Stimulated activated effector memory CD8-positive, alpha-beta T cell treated with anti-CD3 and anti-CD28 coated beads, Interleukin-12 subunit alpha, Interleukin-12 subunit beta, amount 100 ng/mL, for 72 hours (primary cell): ENCODE results near the gene DHDH.
"Not testable (repeated sequence)": the region's sequence is repeated elsewhere in the genome, so short reads cannot be mapped to it uniquely, and the experiment has no call there.

ENCODE experiments used
- ATAC-seq: fragments of 150-1000 bp; cut with Tn5 transposase; 2 replicates; pipeline ENCODE4 v1.10.0; 2021
- DNase-seq, 2 donors: peaks; one replicate each; pipeline ENCODE4 v3.0.0; 2021 to 2022; ENCODE audit warnings: low spot score in 2 of 2
- H3K27ac Mint-ChIP-seq: one replicate; pipeline ENCODE4 v1.8.0; 2022; ENCODE audit warnings: mild to moderate bottlenecking, mixed read lengths
- H3K36me3 Mint-ChIP-seq: one replicate; pipeline ENCODE4 v1.8.0; 2022; ENCODE audit warnings: mild to moderate bottlenecking, mixed read lengths
- H3K4me1 Mint-ChIP-seq: one replicate; pipeline ENCODE4 v1.8.0; 2022; ENCODE audit warnings: mixed read lengths
- H3K4me3 Mint-ChIP-seq: one replicate; pipeline ENCODE4 v1.8.0; 2022; ENCODE audit warnings: mild to moderate bottlenecking, mixed read lengths
- H3K9me3 Mint-ChIP-seq: one replicate; pipeline ENCODE4 v1.8.0; 2022; ENCODE audit warnings: mixed read lengths

Gene DHDH

DNA sequence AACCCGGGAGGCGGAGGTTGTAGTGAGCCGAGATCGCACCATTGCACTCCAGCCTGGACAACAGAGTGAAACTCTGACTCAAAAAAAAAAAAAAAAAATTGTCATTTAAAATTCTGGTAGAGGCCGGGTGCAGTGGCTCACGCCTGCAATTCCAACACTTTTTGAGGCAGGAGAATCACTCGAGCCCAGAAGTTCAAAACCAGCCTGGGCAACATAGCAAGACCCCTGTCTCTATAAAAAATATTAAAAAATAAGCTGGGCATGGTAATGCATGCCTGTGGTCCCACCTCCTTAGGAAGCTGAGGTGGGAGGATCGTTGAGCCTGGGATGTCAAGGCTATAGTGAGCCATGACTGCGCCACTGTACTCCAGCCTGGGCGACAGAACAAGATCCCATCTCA lies 27.2 kb upstream of the DHDH start:
- DNase-seq, result no peak
- peaks cover 93% of the 10 kb centered on the region for H3K36me3 Mint-ChIP-seq
- no peak for ATAC-seq
- no peaks in the 10 kb centered on the region for H3K9me3 Mint-ChIP-seq
- H3K4me1 Mint-ChIP-seq, result peaks cover 15% of the 10 kb centered on the region
- H3K4me3 Mint-ChIP-seq, result no peak overlapping the region
- no peak overlapping the region for H3K27ac Mint-ChIP-seq

DNA sequence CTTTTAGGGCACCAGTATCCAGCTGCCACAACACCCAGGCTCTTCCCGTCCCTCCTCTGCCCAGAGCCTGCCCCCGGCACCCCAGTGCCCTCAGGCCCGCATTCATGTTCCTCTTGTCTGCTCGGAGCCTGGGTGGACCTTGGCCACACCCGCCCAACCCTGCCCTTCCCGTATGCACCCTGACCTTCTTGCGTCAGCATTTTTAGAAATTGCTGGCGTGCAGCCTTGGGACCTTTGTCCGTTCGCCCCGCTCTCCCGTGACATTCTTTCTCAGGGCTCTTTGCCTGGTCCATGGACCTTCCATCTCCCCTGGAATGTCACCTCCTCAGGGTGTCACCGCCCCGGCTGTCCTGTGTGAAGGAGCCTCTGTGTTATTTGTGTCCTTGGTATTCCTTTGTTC lies 25.8 kb upstream of the DHDH start:
- H3K36me3 Mint-ChIP-seq, result peaks cover 95% of the 10 kb centered on the region
- ATAC-seq (no peak), DNase-seq (no peak)
- no peak overlapping the region for H3K4me3 Mint-ChIP-seq
- H3K27ac Mint-ChIP-seq, result no peak overlapping the region
- no peaks in the 10 kb centered on the region for H3K9me3 Mint-ChIP-seq
- H3K4me1 Mint-ChIP-seq, result peaks cover 2% of the 10 kb centered on the region

DNA sequence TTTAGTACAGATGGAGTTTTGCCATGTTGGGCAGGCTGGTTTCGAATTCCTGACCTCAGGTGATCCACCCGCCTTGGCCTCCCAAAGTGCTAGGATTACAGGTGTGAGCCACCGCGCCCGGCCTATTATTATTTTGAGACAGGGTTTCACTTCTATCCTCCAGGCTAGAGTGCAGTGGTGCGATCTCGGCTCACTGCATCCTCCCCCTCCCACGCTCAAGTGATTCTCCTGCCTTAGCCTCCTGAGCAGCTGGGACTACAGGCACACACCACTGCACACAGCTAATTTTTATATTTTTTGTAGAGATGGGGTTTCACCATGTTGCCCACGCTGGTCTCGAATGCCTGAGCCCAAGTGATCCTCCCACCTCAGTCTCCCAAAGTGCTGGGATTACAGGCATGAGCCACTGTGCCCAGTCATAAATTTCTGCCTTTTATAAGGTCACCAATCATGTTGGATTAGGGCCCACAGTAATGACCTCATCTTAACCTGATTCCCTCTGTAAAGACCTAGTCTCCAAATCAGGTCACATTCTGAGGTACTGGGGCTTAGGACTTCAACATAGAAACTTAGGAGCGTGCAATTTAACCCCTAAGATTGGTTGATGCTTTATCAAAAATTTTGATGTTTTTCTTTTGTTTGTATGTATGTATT lies 23.9 kb upstream of the DHDH start:
- H3K36me3 Mint-ChIP-seq, result peaks cover 100% of the 10 kb centered on the region
- H3K27ac Mint-ChIP-seq, ATAC-seq, H3K9me3 Mint-ChIP-seq, H3K4me1 Mint-ChIP-seq, H3K4me3 Mint-ChIP-seq, DNase-seq: not testable (repeated sequence)

DNA sequence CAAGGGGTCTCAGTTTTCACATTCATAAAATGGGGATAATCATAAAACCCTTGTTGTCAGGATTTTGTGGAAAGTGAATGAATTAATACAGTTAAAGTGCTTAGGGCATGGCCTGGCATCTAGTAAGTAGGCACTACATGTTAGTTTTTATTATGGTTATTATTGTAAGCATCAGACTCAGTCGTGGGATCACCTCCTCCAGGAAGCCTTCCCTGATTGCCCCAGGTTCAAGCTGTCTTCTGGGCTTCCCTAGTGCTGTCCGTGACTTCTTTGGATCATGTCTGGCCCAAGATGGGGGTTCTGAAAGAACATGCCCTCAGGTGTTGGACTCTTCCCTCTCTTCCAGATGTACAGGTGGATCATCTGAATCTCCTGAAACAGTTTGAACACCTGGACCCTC lies 22.7 kb upstream of the DHDH start:
- peaks cover 100% of the 10 kb centered on the region for H3K36me3 Mint-ChIP-seq

DNA sequence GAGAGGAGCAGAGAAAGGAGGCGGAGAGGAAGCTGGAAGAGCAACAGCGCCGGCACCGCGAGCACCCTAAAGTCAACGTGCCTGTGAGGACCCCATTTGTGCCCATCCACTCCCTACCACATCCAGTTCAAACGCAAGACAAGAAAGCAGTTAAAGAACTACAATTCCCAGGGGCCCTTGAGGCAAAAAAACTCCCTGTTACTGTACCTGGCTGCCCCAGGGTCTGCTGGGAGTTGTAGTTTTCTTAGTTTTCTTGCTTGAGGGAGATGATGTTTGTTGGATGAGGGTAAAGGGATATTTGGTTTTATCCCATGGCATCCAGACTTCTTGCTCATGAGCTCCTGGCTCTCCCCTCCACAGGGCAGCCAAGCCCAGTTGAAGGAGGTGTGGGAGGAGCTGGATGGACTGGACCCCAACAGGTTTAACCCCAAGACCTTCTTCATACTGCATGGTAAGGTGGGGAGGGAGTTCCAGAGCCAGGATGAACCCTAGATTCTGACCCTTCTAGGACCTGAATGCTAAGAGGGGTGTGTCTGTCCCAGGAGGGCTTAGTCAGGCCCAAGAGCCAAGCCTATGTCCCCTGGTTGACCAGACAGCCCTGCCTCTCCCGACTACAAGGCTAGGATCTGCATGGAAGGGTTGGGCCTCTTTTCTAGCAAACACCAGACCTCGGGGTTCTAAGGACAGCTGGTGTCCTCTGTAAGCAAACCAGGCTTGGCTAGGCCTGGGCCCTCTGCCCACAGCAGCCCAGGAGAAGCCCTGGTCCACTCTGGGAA lies 20.2 kb upstream of the DHDH start:
- Mint-ChIP-seq H3K4me3 (no peak overlapping the region), H3K9me3 (no peaks in the 10 kb centered on the region), H3K36me3 (peaks cover 100% of the 10 kb centered on the region), H3K4me1 (no peaks in the 10 kb centered on the region), H3K27ac (peak overlapping the region; percentile 23)
- ATAC-seq, result peak; percentile 63
- DNase-seq, result no peak

More for the DNA sequence above, 22.7 kb upstream of the DHDH start:
- no peaks in the 10 kb centered on the region for H3K4me1 Mint-ChIP-seq
- no peak overlapping the region for H3K27ac Mint-ChIP-seq
- ATAC-seq (no peak), DNase-seq (no peak)
- no peak overlapping the region for H3K4me3 Mint-ChIP-seq
- no peaks in the 10 kb centered on the region for H3K9me3 Mint-ChIP-seq

DNA sequence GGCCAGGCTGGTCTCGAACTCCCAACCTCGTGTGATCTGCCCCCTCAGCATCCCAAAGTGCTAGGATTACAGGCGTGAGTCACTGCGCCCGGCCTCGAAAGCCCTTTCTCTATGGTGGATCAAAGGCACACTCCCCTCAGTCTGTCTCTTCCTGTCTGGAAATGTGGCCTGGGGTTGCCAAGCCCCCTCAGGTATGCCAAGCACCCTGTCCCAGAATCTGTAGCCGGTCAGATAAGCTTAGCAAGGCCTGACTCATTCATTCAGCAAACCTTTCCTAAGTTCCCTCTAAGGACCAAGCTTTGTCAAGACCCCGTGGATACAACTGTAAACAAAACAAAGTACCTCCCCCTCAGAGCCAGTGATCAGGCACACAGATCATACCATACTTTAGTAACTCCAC lies 19.3 kb upstream of the DHDH start:
- H3K4me3 Mint-ChIP-seq, result no peak overlapping the region
- ATAC-seq, result no peak
- no peaks in the 10 kb centered on the region for H3K9me3 Mint-ChIP-seq
- DNase-seq, result no peak
- H3K4me1 Mint-ChIP-seq, result no peaks in the 10 kb centered on the region
- peaks cover 100% of the 10 kb centered on the region for H3K36me3 Mint-ChIP-seq
- H3K27ac Mint-ChIP-seq, result peak overlapping the region; percentile 63

DNA sequence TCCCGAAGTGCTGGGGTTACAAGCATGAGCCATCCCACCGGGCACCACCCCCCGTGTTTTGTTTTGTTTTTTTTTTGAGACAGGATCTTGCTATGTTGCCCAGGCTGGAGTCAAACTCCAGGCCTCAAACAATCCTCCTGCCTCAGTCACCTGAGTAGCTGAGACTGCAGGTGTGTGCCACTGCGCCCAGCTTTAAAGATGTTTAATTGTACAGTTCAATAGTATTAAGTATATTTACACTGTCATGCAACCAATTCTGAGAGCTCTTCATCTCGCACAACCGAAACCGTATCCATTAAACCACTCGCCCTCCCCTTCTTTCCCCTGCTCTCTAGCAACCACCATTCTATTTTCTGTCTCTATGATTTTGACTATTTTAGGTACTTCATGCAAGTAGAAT lies 17.7 kb upstream of the DHDH start:
- Mint-ChIP-seq H3K4me1 (no peaks in the 10 kb centered on the region), H3K9me3 (no peaks in the 10 kb centered on the region), H3K36me3 (peaks cover 95% of the 10 kb centered on the region), H3K27ac (no peak overlapping the region), H3K4me3 (no peak overlapping the region)
- DNase-seq (no peak), ATAC-seq (no peak)

DNA sequence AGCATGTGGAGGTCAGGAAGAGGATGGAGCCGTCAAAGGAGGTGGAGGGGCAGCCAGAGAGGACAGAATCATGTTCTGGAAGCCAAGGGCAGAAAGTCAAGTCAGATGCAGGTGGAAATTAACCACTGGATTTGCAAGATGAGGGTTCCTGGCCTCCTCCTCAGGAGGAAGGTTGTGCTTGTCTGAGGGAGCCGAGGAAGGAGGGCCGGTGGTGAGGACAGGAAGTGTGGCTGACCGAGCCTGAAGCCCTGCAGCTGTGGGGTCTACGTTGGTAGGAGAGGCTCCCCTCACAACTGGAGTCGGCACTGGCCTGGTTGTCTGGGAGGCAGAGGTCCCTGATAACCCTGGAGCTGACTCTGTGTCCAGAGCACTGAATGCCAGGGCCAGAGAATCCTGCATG lies 15.4 kb upstream of the DHDH start:
- no peak for ATAC-seq
- H3K4me1 Mint-ChIP-seq, result no peaks in the 10 kb centered on the region
- no peak overlapping the region for H3K4me3 Mint-ChIP-seq
- no peaks in the 10 kb centered on the region for H3K9me3 Mint-ChIP-seq
- H3K36me3 Mint-ChIP-seq, result peaks cover 81% of the 10 kb centered on the region
- H3K27ac Mint-ChIP-seq, result no peak overlapping the region
- no peak for DNase-seq

DNA sequence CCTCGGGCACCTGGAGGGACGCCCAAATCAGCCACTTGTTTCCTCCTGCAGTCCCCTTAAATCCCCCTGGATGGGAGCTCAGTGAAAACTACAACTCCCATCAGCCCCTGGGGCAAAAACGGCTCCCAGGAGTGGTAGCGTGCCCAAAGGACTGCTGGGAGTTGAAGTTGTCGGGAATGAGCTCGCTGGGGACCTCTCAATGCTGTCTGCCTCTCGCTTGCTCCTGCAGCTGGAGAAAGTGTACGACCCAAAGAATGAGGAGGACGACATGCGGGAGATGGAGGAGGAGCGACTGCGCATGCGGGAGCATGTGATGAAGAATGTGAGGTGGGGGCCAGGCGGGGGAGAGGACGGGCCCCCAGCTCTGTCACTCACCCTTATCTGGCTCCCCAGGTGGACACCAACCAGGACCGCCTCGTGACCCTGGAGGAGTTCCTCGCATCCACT lies 14.7 kb upstream of the DHDH start:
- no peaks in the 10 kb centered on the region for H3K4me1 Mint-ChIP-seq
- no peaks in the 10 kb centered on the region for H3K9me3 Mint-ChIP-seq
- no peak for DNase-seq
- H3K4me3 Mint-ChIP-seq, result no peak overlapping the region
- ATAC-seq, result peak; percentile 37
- no peak overlapping the region for H3K27ac Mint-ChIP-seq
- H3K36me3 Mint-ChIP-seq, result peaks cover 81% of the 10 kb centered on the region

DNA sequence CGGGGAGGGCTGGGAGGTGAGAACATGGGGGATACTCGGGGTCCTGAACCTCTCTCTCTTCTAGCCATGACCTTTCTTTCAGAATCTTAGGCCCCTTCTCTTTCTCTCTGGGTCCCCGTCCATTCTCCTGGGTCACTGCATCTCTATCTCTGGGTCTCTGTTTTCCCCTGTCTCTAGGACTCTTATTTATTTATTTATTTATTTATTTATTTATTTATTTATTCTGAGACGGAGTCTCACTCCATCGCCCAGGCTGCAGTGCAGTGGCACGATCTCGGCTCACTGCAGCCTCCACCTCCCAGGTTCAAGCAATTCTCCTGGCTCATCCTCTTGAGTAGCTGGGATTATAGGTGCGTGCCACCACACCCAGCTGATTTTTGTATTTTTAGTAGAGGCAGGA lies 14.2 kb upstream of the DHDH start:
- not testable (repeated sequence) for ATAC-seq, H3K4me1 Mint-ChIP-seq, H3K27ac Mint-ChIP-seq, H3K9me3 Mint-ChIP-seq, DNase-seq, H3K4me3 Mint-ChIP-seq
- H3K36me3 Mint-ChIP-seq, result peaks cover 81% of the 10 kb centered on the region

DNA sequence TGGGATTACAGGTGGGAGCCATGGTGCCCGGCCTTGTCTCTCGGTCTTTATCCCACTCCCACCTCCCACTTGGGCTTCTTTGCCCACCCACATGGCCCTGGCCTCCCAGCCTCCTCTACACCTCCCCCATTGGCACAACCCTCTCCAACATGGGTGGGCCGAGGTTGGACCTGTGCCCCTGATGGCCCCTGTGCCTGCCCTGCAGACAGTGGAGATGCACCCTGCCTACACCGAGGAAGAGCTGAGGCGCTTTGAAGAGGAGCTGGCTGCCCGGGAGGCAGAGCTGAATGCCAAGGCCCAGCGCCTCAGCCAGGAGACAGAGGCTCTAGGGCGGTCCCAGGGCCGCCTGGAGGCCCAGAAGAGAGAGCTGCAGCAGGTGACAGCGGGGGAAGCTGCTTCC lies 12.6 kb upstream of the DHDH start:
- H3K36me3 Mint-ChIP-seq, result peaks cover 69% of the 10 kb centered on the region
- ATAC-seq (no peak), DNase-seq (no peak)
- H3K4me1 Mint-ChIP-seq, result no peaks in the 10 kb centered on the region
- H3K9me3 Mint-ChIP-seq, result no peaks in the 10 kb centered on the region
- H3K4me3 Mint-ChIP-seq, result no peak overlapping the region
- H3K27ac Mint-ChIP-seq, result no peak overlapping the region

DNA sequence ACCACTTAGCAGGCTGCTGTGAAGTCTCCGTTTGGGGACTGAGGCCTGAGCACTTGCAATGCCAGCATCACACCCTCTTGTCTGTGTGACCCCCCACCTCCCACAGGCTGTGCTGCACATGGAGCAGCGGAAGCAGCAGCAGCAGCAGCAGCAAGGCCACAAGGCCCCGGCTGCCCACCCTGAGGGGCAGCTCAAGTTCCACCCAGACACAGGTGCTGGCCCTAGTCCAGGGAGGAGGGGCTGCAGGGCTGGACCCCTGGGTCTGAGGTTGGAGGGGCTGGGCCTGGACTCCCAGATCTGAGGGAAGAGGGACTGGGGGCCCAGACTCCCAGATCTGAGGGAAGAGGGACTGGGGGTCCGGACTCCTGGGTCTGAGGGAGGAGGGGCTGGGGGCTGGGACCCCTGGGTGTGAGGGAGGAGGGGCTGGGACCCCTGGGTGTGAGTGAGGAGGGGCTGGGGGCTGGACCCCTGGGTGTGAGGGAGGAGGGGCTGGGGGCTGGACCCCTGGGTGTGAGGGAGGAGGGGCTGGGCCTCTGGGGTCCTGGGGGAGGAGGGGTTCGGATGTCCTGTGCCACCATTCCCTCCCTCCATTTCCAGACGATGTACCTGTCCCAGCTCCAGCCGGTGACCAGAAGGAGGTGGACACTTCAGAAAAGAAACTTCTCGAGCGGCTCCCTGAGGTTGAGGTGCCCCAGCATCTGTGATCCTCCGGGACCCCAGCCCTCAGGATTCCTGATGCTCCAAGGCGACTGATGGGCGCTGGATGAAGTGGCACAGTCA lies 11.6 kb upstream of the DHDH start:
- no peaks in the 10 kb centered on the region for H3K9me3 Mint-ChIP-seq
- H3K4me1 Mint-ChIP-seq, result no peaks in the 10 kb centered on the region
- no peak for DNase-seq
- peaks cover 60% of the 10 kb centered on the region for H3K36me3 Mint-ChIP-seq
- ATAC-seq, result no peak
- no peak overlapping the region for H3K4me3 Mint-ChIP-seq
- no peak overlapping the region for H3K27ac Mint-ChIP-seq

DNA sequence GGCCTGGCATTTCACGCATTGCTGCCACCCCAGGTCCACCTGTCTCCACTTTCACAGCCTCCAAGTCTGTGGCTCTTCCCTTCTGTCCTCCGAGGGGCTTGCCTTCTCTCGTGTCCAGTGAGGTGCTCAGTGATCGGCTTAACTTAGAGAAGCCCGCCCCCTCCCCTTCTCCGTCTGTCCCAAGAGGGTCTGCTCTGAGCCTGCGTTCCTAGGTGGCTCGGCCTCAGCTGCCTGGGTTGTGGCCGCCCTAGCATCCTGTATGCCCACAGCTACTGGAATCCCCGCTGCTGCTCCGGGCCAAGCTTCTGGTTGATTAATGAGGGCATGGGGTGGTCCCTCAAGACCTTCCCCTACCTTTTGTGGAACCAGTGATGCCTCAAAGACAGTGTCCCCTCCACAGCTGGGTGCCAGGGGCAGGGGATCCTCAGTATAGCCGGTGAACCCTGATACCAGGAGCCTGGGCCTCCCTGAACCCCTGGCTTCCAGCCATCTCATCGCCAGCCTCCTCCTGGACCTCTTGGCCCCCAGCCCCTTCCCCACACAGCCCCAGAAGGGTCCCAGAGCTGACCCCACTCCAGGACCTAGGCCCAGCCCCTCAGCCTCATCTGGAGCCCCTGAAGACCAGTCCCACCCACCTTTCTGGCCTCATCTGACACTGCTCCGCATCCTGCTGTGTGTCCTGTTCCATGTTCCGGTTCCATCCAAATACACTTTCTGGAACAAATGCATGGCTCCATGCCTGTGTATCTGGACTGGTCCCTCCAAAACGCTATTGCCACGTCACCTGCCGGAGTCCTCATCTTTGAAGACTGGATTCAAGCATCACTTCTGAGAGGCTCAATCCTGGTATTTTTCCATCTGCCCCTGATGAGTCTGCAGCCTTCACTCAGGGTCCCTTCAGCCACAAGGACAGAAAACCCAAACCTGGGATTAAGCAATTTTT lies 10.7 kb upstream of the DHDH start:
- H3K4me3 Mint-ChIP-seq, result no peak overlapping the region
- DNase-seq (no peak), ATAC-seq (no peak)
- peaks cover 51% of the 10 kb centered on the region for H3K36me3 Mint-ChIP-seq
- no peaks in the 10 kb centered on the region for H3K4me1 Mint-ChIP-seq
- peak overlapping the region; percentile 72 for H3K27ac Mint-ChIP-seq
- H3K9me3 Mint-ChIP-seq, result no peaks in the 10 kb centered on the region

DNA sequence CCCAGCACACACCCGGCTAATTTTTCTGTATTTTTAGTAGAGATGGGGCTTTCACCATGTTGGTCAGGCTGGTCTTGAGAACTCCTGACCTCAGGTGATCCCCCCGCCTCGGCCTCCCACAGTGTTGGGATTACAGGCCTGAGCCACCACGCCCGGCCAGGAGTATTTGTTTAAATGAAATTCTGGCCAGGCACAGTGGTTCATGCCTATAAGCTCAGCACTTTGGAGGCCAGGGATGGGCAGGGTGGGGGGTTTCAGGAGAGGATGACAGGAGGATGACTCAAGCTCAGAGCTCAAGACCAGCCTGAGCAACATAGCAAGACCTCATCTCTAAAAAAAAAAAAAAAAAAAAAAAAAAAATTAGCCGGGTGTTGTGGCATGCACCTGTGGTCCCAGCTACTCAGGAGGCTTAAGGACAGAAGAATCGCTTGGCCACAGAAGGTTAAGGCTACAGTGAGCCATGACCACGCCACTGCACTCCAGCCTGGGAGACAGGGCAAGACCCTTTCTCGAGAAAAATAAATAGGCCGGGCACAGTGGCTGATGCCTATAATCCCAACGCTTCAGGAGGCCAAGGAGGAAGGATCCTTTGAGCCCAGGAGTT lies 8.2 kb upstream of the DHDH start:
- H3K9me3 Mint-ChIP-seq, result no peaks in the 10 kb centered on the region
- no peak overlapping the region for H3K27ac Mint-ChIP-seq

More for the DNA sequence above, 8.2 kb upstream of the DHDH start:
- DNase-seq (no peak), ATAC-seq (peak; percentile 58)
- Mint-ChIP-seq H3K4me1 (no peaks in the 10 kb centered on the region), H3K4me3 (no peak overlapping the region), H3K36me3 (peaks cover 26% of the 10 kb centered on the region)
